Gastroesophageal sphincter (tissue), 3 donors: Measurements from ENCODE around the gene PLA2G2F.

Experiments
- EP300 ChIP-seq: sonication (generic); formaldehyde crosslinking; IDR thresholded peaks from one replicate; pipeline ENCODE4 v1.6.1; 2017; ENCODE audit warnings: antibody characterized with exemption, mild to moderate bottlenecking
- TF ChIP-seq, protein P1 (sequence below), 4 experiments: fragments of 200-600 bp in 2 of 4; fragments of 450-650 bp in 2 of 4; sonication (generic) in 1 of 4; IDR thresholded peaks; one replicate each; pipeline ENCODE4 v1.5.1; 2017 to 2019; ENCODE audit warnings: antibody characterized with exemption in 4 of 4, mild to moderate bottlenecking in 2 of 4, moderate library complexity in 2 of 4

DNA sequence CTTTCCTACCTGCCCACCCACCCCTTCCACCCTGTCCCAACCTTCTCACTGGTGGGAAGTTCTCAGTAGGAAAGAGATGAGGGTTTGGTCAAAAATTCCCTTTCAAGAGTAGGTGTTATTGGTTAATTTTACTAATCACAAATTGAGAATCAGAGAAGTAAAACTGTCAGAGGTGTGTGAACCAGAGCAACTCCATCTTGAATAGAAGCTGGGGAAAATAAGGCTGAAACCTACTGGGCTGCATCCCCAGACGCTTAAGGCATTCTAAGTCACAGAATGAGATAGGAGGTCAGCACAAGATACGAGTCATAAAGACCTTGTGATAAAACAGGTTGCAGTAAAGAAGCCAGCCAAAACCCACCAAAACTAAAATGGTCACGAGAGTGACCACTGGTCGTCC, 31.3 kb upstream of the PLA2G2F start:
- TF ChIP-seq, protein P1, sequence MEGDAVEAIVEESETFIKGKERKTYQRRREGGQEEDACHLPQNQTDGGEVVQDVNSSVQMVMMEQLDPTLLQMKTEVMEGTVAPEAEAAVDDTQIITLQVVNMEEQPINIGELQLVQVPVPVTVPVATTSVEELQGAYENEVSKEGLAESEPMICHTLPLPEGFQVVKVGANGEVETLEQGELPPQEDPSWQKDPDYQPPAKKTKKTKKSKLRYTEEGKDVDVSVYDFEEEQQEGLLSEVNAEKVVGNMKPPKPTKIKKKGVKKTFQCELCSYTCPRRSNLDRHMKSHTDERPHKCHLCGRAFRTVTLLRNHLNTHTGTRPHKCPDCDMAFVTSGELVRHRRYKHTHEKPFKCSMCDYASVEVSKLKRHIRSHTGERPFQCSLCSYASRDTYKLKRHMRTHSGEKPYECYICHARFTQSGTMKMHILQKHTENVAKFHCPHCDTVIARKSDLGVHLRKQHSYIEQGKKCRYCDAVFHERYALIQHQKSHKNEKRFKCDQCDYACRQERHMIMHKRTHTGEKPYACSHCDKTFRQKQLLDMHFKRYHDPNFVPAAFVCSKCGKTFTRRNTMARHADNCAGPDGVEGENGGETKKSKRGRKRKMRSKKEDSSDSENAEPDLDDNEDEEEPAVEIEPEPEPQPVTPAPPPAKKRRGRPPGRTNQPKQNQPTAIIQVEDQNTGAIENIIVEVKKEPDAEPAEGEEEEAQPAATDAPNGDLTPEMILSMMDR (IDR thresholded peaks at IDR 0.05), result no peak
- no peak for TF ChIP-seq EP300
